Transverse colon (tissue), 4 donors: ENCODE data around the gene RIMBP2. TPM values are rescaled to one million over a fixed set of nuclear protein-coding genes. Genes with fewer than 3 reads are reported as not detected.

Source experiments
- DNase-seq: peaks from one replicate; pipeline ENCODE4 v3.0.0-alpha.2; 2019
- H3K27ac ChIP-seq, 4 donors: fragments of 200-600 bp; sonication (generic); 2 replicates each; pipeline ENCODE4 v1.5.1; 2016 to 2018; ENCODE audit warnings: inconsistent platforms in 4 of 4
- H3K27me3 ChIP-seq: fragments of 200-600 bp; sonication (generic); 2 replicates; pipeline ENCODE4 v1.5.1; 2017; ENCODE audit warnings: inconsistent platforms
- H3K36me3 ChIP-seq, 4 donors: fragments of 200-600 bp; sonication (generic); 2 replicates each; pipeline ENCODE4 v1.5.1; 2017 to 2019; ENCODE audit warnings: inconsistent platforms in 4 of 4
- H3K4me1 ChIP-seq, 4 donors: fragments of 200-600 bp; sonication (generic); 2 replicates each; pipeline ENCODE4 v1.5.1; 2017 to 2020; ENCODE audit warnings: inconsistent platforms in 4 of 4
- H3K4me3 ChIP-seq, 4 donors: fragments of 200-600 bp; sonication (generic); 1 replicate in 1 of 4; 2 replicates in 3 of 4; pipeline versions ENCODE4 v1.5.1 to v1.6.1; 2017 to 2019; ENCODE audit warnings: inconsistent platforms in 4 of 4
- H3K9me3 ChIP-seq, 2 donors: fragments of 200-600 bp; sonication (generic); 2 replicates each; pipeline ENCODE4 v1.5.1; 2017 to 2019; ENCODE audit warnings: inconsistent platforms in 2 of 2
- CTCF ChIP-seq, 5 experiments: fragments of 200-600 bp in 3 of 5; fragments of 450-650 bp in 2 of 5; sonication (generic) in 3 of 5; IDR thresholded peaks; 1 replicate in 2 of 5; 2 replicates in 3 of 5; pipeline ENCODE4 v1.5.1; 2016 to 2017; ENCODE audit warnings: antibody characterized with exemption in 5 of 5, inconsistent platforms in 3 of 5, mild to moderate bottlenecking in 2 of 5, moderate library complexity in 1 of 5
- EP300 ChIP-seq: sonication (generic); formaldehyde crosslinking; IDR thresholded peaks from one replicate; pipeline ENCODE4 v1.6.1; 2017; ENCODE audit warnings: antibody characterized with exemption, low read depth
- POLR2A ChIP-seq: fragments of 450-650 bp; IDR thresholded peaks from one replicate; pipeline ENCODE4 v1.6.1; 2016; ENCODE audit warnings: antibody characterized with exemption, mild to moderate bottlenecking, moderate library complexity
- POLR2AphosphoS5 ChIP-seq, 3 donors: sonication (generic); formaldehyde crosslinking; IDR thresholded peaks; one replicate each; pipeline ENCODE4 v1.6.1; 2016; ENCODE audit warnings: antibody characterized with exemption in 3 of 3
- WGBS, 2 donors: methylation state at CpG; one replicate each; pipeline ENCODE4 v1.1.5; 2018; ENCODE audit warnings: low coverage in 1 of 2; 5-methylcytosine and 5-hydroxymethylcytosine counted together
- in situ Hi-C, 4 donors: fragments of 200-750 bp; cut with MboI; loops; one replicate each; pipeline versions ENCODE4 v1.15.0 to v1.15.1; 2017; ENCODE audit warnings: low sequenced_read_pairs in 3 of 4, low pct_ligation_motif_present in 1 of 4, low pct_unique_long_range_greater_than_20kb in 1 of 4
- intact Hi-C: fragments of 100-400 bp; cut with DNase I; formaldehyde crosslinking; loops from one replicate; pipeline ENCODE4 v1.15.1; 2023; ENCODE audit warnings: low total_unique reads
- total RNA-seq, 4 donors: library from RNA; depleted of rRNA; stranded (reverse); fragments of >200 nt; gene quantifications; one replicate each; pipeline ENCODE4 v1.1.0, GENCODE V29; 2016

The RIMBP2 gene
- total RNA-seq, 4 donors from 2014 or later, result 2.9 to 17.3 (median 4.3) TPM

- DNase-seq, result no peak
- WGBS, 2 donors, result 60 to 63% methylated on average over 2 to 5 of the region's 5 CpGs
- Histone ChIP-seq H3K9me3 (no peaks in the 10 kb centered on the region), H3K4me1 (no peaks in the 10 kb centered on the region), H3K4me3 (no peak overlapping the region), H3K27me3 (no peaks in the 10 kb centered on the region), H3K27ac (no peak overlapping the region), H3K36me3 (no peaks in the 10 kb centered on the region)
- TF ChIP-seq EP300 (no peak), POLR2A (no peak), POLR2AphosphoS5 (IDR thresholded peaks at IDR 0.05) (no peak)
- in situ Hi-C loops, result no loop called here
- intact Hi-C loops, result no loop called here
Observed at GRCh38 chr12:130444061-130444460, 272.0 kb downstream of the RIMBP2 start.

DNA sequence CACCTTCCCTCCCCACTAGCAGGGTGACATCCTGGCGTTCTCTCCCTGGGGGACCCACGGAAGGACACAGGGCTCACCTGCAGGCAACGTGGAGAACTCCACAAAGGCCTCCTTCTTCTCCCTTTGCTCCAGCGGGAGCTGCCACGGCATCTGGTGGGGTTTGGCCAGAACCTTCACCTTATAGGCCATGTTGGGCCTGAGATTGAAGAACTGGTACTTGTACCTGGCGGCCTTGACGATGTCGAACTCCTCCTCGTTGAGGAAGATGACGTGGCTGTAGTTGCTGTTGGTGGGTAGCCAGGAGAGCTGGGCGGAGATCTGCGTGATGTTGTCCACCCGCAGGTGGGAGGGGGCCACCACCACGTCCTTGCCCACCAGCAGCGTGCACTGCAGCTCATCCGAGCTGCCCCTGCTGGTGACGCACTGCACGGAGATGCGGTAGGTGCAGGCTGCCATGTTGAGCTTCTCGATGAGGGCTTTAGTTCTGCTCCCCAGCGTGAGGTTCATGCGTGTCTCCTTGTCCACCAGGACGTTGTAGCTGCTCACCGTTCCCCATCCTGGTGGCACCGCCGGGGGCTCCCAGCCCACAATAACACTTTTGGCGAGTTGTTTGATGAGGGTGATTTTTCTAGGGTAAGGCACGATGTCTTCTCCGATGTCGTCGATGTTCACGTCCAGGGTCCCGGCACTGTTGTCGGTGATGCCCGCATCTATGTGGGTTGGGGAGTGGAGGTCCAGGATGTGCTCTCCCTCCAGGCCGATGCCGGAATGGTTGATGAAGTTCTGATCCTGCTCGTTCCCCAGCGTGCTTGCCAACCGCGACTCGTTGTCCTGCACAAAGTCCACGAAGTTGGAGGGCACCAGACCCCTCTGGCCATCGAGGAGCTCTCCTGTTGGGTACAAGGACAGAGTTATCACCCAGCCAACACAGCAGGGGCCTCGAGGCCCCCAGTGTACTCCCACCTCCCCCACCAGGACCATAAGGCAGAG lies 274.0 kb downstream of the RIMBP2 start:
- Histone ChIP-seq H3K9me3 (no peaks in the 10 kb centered on the region), H3K36me3 (no peaks in the 10 kb centered on the region), H3K27me3 (no peaks in the 10 kb centered on the region), H3K27ac (no peak overlapping the region), H3K4me3 (no peak overlapping the region), H3K4me1 (no peaks in the 10 kb centered on the region)
- DNase-seq, result no peak
- intact Hi-C loops (no loop called here), in situ Hi-C loops (no loop called here)
- 95 to 96% methylated on average over 12 to 41 of the region's 45 CpGs for WGBS, 2 donors
- TF ChIP-seq POLR2AphosphoS5 (IDR thresholded peaks at IDR 0.05) (no peak), POLR2A (no peak), EP300 (no peak), CTCF (IDR thresholded peaks at IDR 0.05) (no peak)

- in situ Hi-C loops (no loop called here), intact Hi-C loops (no loop called here)
- Histone ChIP-seq H3K4me3 (no peak overlapping the region), H3K36me3 (no peaks in the 10 kb centered on the region), H3K27me3 (no peaks in the 10 kb centered on the region), H3K9me3 (no peaks in the 10 kb centered on the region), H3K4me1 (no peaks in the 10 kb centered on the region), H3K27ac (no peak overlapping the region)
- DNase-seq, result no peak
- WGBS, 2 donors, result 93 to 96% methylated on average over 16 to 23 of the region's 23 CpGs
- TF ChIP-seq POLR2A, result no peak
- no peak for TF ChIP-seq EP300
- no peak for TF ChIP-seq CTCF (IDR thresholded peaks at IDR 0.05)
- TF ChIP-seq POLR2AphosphoS5 (IDR thresholded peaks at IDR 0.05), result no peak
Observed at GRCh38 chr12:130440411-130441080, 275.6 kb downstream of the RIMBP2 start.

DNA sequence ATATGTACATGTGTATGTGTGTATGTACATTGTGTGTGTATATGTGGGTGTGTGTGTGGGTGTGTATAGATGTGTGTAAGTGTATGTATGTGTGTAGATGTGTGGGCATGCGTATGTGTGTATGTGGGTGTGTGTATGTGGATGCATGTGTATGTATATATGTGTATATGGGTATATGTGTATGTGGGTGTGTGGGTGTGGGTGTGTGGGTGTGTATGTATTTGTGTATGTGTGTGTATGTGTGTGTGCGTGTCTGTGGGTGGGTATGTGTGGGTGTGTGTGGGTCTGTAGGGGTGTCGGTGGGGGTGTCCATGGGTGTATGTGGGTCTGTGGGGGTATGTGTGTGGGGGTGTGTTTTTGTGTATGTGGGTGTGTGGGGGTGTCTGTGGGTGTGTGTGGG lies 276.8 kb downstream of the RIMBP2 start:
- no peak for DNase-seq
- Histone ChIP-seq H3K9me3 (no peaks in the 10 kb centered on the region), H3K4me1 (no peaks in the 10 kb centered on the region), H3K36me3 (no peaks in the 10 kb centered on the region), H3K4me3 (no peak overlapping the region), H3K27me3 (no peaks in the 10 kb centered on the region), H3K27ac (no peak overlapping the region)
- 97 to 100% methylated on average over 3 of the region's 3 CpGs for WGBS, 2 donors
- in situ Hi-C loops, result no loop called here
- intact Hi-C loops, result no loop called here
- TF ChIP-seq POLR2A (no peak), CTCF (IDR thresholded peaks at IDR 0.05) (no peak), EP300 (no peak), POLR2AphosphoS5 (IDR thresholded peaks at IDR 0.05) (no peak)
